ENCODE measurements around the gene KRTAP10-11. TPM values are rescaled to one million over a fixed set of nuclear protein-coding genes. Genes with fewer than 3 reads are reported as not detected.

Gene KRTAP10-11
- polyA plus RNA-seq, 2 of the 4 experiments (the other 2 are of a cell fraction): not detected

DNA sequence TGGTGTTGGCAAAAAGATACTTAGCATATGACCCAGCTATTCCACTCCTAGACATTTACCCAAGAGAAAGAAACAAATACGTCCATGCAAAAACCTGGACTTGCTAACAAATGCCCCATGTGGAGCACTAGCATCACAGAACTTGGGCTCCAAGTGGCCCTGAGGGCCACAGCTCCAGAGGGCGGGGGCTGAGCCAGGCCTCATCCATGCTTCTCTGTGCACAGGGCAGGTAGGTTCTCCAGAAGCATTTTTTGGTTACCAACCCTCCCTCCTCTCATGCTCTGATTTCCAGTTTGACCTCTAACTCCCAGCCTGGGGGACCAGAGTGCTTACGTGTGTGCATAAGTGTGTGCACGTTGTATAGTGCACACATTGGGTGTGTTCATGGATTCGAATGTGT is 18.5 kb downstream of the KRTAP10-11 start:
- no peak overlapping the region for H3K4me3 ChIP-seq
- ChIA-PET POLR2A (no interaction called here), CTCF (no interaction called here)
- no peak overlapping the region for H3K4me2 ChIP-seq
- no peak overlapping the region for H3K27ac ChIP-seq
- 23% methylated on average over 5 of the region's 5 CpGs for WGBS (ENCODE audit: missing lambda C conversion rate)
- TF ChIP-seq CBX2 (IDR thresholded peaks at IDR 0.05; ENCODE audit: borderline replicate concordance, low read depth): no peak
- no peak for TF ChIP-seq MYC (IDR thresholded peaks at IDR 0.05; ENCODE audit: borderline replicate concordance, low read length)
- TF ChIP-seq, protein P1, sequence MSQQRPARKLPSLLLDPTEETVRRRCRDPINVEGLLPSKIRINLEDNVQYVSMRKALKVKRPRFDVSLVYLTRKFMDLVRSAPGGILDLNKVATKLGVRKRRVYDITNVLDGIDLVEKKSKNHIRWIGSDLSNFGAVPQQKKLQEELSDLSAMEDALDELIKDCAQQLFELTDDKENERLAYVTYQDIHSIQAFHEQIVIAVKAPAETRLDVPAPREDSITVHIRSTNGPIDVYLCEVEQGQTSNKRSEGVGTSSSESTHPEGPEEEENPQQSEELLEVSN (IDR thresholded peaks at IDR 0.05; ENCODE audit: borderline replicate concordance, low read depth): no peak
- TF ChIP-seq MAX (IDR thresholded peaks at IDR 0.05): no peak
- TF ChIP-seq, protein P2, sequence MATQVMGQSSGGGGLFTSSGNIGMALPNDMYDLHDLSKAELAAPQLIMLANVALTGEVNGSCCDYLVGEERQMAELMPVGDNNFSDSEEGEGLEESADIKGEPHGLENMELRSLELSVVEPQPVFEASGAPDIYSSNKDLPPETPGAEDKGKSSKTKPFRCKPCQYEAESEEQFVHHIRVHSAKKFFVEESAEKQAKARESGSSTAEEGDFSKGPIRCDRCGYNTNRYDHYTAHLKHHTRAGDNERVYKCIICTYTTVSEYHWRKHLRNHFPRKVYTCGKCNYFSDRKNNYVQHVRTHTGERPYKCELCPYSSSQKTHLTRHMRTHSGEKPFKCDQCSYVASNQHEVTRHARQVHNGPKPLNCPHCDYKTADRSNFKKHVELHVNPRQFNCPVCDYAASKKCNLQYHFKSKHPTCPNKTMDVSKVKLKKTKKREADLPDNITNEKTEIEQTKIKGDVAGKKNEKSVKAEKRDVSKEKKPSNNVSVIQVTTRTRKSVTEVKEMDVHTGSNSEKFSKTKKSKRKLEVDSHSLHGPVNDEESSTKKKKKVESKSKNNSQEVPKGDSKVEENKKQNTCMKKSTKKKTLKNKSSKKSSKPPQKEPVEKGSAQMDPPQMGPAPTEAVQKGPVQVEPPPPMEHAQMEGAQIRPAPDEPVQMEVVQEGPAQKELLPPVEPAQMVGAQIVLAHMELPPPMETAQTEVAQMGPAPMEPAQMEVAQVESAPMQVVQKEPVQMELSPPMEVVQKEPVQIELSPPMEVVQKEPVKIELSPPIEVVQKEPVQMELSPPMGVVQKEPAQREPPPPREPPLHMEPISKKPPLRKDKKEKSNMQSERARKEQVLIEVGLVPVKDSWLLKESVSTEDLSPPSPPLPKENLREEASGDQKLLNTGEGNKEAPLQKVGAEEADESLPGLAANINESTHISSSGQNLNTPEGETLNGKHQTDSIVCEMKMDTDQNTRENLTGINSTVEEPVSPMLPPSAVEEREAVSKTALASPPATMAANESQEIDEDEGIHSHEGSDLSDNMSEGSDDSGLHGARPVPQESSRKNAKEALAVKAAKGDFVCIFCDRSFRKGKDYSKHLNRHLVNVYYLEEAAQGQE (IDR thresholded peaks at IDR 0.05): no peak
- TF ChIP-seq JUN (IDR thresholded peaks at IDR 0.05): no peak
- no peak for TF ChIP-seq NR3C1 (IDR thresholded peaks at IDR 0.05)
- TF ChIP-seq, protein P3, sequence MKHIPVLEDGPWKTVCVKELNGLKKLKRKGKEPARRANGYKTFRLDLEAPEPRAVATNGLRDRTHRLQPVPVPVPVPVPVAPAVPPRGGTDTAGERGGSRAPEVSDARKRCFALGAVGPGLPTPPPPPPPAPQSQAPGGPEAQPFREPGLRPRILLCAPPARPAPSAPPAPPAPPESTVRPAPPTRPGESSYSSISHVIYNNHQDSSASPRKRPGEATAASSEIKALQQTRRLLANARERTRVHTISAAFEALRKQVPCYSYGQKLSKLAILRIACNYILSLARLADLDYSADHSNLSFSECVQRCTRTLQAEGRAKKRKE (CRISPR knock-in tag; IDR thresholded peaks at IDR 0.05; ENCODE audit: low read depth): no peak
- no peak for TF ChIP-seq EHMT2 (IDR thresholded peaks at IDR 0.05; ENCODE audit: low read depth)
- no peak for TF ChIP-seq CHD2 (IDR thresholded peaks at IDR 0.05; ENCODE audit: low read length, partially characterized antibody)
- TF ChIP-seq HOXB13 (CRISPR knock-in tag; IDR thresholded peaks at IDR 0.05; ENCODE audit: low read depth): no peak
- no peak for TF ChIP-seq ZC3H11A (IDR thresholded peaks at IDR 0.05)
- no peak for TF ChIP-seq KDM1A (IDR thresholded peaks at IDR 0.05; ENCODE audit: low read depth)
- ATAC-seq (no peak), DNase-seq (ENCODE audit: low read depth in 1 of 2, low spot score in 1 of 2) (no peak), FAIRE-seq (no peak)
- H3K9me3 ChIP-seq: peaks cover 7% of the 10 kb centered on the region; the same call in 1 of the 3 replicates
- no peaks in the 10 kb centered on the region for H3K4me1 ChIP-seq

GRCh38 chr21:44666401-44667320 is 20.4 kb downstream of the KRTAP10-11 start, which contains the start of gene KRTAP12-2:
Gene KRTAP12-2 (minus strand): TSS chr21:44666927. CDS start chr21:44666886, 41 bp downstream.
- Histone ChIP-seq H3K4me3 (no peak within 1 kb of the TSS), H3K9me3 (peaks cover 12% of the 10 kb centered on the region; the same call in 1 of the 3 replicates), H3K27ac (no peak within 1 kb of the TSS), H3K4me2 (no peak within 1 kb of the TSS), H3K4me1 (no peaks in the 10 kb centered on the region)
- no peak for FAIRE-seq
- no peak for DNase-seq (ENCODE audit: low read depth in 1 of 2, low spot score in 1 of 2)
- CTCF ChIA-PET: interaction anchor here (1.5 kb wide), 1 partner anchor 15 kb away, joined by 3 read pairs; no protein-coding TSS in a partner anchor
- POLR2A ChIA-PET: no interaction called here
- WGBS (ENCODE audit: missing lambda C conversion rate): 19% methylated on average over 13 of the region's 19 CpGs
- ATAC-seq: no peak
- TF ChIP-seq JUN (IDR thresholded peaks at IDR 0.05) (no peak), POLR2AphosphoS2 (conservative IDR thresholded peaks at IDR 0.05; ENCODE audit: low read length) (no peak), ZFP36 (IDR thresholded peaks at IDR 0.05; ENCODE audit: borderline replicate concordance, partially characterized antibody) (no peak), PBX3 (IDR thresholded peaks at IDR 0.05) (no peak), NPAS2 (CRISPR knock-in tag; IDR thresholded peaks at IDR 0.05; ENCODE audit: borderline replicate concordance) (no peak), ELK1 (IDR thresholded peaks at IDR 0.05; ENCODE audit: low read depth, low read length) (no peak), MAZ (IDR thresholded peaks at IDR 0.05; ENCODE audit: borderline replicate concordance, low read depth, low read length) (no peak), NFE2L2 (conservative IDR thresholded peaks at IDR 0.05; ENCODE audit: low read length) (no peak), ESRRA (IDR thresholded peaks at IDR 0.05; ENCODE audit: borderline replicate concordance, low read length) (no peak)
- TF ChIP-seq, protein P4, sequence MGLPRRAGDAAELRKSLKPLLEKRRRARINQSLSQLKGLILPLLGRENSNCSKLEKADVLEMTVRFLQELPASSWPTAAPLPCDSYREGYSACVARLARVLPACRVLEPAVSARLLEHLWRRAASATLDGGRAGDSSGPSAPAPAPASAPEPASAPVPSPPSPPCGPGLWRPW (IDR thresholded peaks at IDR 0.05): no peak

Data from A549 (cell line).